ENCODE results near the gene E2F1. TPM values are rescaled to one million over a fixed set of nuclear protein-coding genes. Genes with fewer than 3 reads are reported as not detected.

Gene E2F1
- total RNA-seq, 2 experiments from 2014 or later = 128 to 148 TPM

DNA sequence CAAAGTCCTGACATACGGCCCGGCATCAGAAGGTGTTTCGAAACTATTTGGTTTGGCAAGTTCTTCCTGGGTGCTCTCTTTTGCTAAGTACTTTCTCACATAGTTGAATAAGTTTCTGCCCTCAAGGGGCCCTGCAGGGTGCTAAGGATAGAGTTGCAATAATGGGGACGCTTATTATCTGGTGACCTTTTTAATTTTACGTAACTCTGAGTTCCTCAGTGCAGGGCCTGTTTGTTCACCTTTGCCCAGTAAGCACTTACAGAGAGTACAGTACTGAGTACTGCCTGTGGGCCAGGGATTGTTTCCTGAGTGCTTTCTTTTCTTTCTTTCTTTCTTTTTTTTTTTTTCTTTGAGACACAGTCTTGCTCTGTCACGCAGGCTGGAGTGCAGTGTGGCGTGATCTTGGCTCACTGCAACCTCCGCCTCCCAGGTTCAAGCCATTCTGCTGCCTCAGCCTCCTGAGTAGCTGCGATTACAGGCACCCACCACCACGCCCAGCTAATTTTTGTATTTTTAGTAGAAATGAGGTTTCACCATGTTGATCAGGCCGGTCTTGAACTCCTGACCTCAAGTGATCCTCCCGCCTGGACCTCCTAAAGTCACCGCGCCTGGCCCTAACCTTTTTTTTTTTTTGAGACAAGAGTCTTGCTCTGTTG lies 38.4 kb upstream of the E2F1 start:
- no peak overlapping the region for H3K27ac ChIP-seq (ENCODE audit: low read depth, low read length, poor library complexity, severe bottlenecking)
- intact Hi-C loops (cut with micrococcal nuclease; ENCODE audit: unreplicated experiment) = no loop called here
- no peak for DNase-seq (ENCODE audit: low spot score)
- H3K4me2 ChIP-seq (ENCODE audit: low read length) = no peak overlapping the region
- no TSS peak for BruUV-seq (replicated peaks)
- peaks cover under 1% of the 10 kb centered on the region for H3K4me1 ChIP-seq (ENCODE audit: insufficient read depth, low read length, poor library complexity, severe bottlenecking)
- H3K4me3 ChIP-seq (ENCODE audit: low read depth, low read length, poor library complexity, severe bottlenecking) = no peak overlapping the region
- no peaks in the 10 kb centered on the region for H4K20me1 ChIP-seq (ENCODE audit: insufficient read depth, low read length)
- no peaks in the 10 kb centered on the region for H3K9me2 ChIP-seq (ENCODE audit: insufficient read depth, low read length)
- TF ChIP-seq, protein P1, sequence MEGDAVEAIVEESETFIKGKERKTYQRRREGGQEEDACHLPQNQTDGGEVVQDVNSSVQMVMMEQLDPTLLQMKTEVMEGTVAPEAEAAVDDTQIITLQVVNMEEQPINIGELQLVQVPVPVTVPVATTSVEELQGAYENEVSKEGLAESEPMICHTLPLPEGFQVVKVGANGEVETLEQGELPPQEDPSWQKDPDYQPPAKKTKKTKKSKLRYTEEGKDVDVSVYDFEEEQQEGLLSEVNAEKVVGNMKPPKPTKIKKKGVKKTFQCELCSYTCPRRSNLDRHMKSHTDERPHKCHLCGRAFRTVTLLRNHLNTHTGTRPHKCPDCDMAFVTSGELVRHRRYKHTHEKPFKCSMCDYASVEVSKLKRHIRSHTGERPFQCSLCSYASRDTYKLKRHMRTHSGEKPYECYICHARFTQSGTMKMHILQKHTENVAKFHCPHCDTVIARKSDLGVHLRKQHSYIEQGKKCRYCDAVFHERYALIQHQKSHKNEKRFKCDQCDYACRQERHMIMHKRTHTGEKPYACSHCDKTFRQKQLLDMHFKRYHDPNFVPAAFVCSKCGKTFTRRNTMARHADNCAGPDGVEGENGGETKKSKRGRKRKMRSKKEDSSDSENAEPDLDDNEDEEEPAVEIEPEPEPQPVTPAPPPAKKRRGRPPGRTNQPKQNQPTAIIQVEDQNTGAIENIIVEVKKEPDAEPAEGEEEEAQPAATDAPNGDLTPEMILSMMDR (conservative IDR thresholded peaks at IDR 0.05; ENCODE audit: low read length) = no peak
- TF ChIP-seq EZH2phosphoT487 (IDR thresholded peaks at IDR 0.05; ENCODE audit: borderline replicate concordance, low read depth, low read length) = no peak
- ChIA-PET CTCF (ENCODE audit: unreplicated experiment) (no interaction called here), POLR2A (no interaction called here)
- no peak overlapping the region for H2AFZ ChIP-seq (ENCODE audit: low read length)
- no peaks in the 10 kb centered on the region for H3K79me2 ChIP-seq (ENCODE audit: insufficient read depth, low read depth, low read length)
- no peaks in the 10 kb centered on the region for H3K36me3 ChIP-seq (ENCODE audit: insufficient read depth, low read length)
- no peaks in the 10 kb centered on the region for H3K9me3 ChIP-seq (ENCODE audit: low read length)

DNA sequence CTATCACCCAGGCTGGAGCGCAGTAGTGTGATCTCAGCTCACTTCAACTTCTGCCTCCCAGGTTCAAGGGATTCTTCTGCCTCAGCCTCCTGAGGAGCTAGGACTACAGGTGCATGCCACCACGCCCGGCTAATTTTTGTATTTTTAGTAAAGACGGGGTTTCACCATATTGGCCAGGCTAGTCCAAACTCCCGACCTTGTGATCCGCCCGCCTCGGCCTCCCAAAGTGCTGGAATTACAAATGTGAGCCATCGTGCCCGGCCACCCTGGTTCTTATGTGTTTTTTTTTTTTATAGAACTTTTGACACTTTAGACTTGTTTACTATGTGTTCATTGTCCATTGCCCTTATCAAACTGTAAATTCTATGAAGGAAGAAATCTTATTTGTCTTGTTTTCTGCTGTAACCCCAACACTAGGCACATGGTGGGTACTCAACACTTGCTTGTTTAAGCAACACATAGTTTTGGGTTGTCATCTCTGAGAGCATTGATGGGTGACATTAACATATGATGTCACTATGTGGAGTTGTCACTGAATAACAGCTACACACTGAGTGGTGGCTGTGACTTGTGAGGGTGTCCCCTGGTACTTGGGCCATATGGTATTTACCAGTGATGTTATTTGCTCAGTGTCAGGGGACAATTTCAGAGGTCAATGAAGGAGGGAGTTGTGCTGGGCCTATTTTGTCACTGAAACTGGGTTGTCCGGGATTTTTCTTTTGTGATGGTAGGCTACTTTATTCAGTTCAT lies 35.4 kb upstream of the E2F1 start:
- peaks cover 6% of the 10 kb centered on the region for H3K4me1 ChIP-seq (ENCODE audit: insufficient read depth, low read length, poor library complexity, severe bottlenecking)
- no peaks in the 10 kb centered on the region for H3K9me2 ChIP-seq (ENCODE audit: insufficient read depth, low read length)
- no peak overlapping the region for H2AFZ ChIP-seq (ENCODE audit: low read length)
- no peaks in the 10 kb centered on the region for H4K20me1 ChIP-seq (ENCODE audit: insufficient read depth, low read length)
- intact Hi-C loops (cut with micrococcal nuclease; ENCODE audit: unreplicated experiment) = no loop called here
- no peaks in the 10 kb centered on the region for H3K9me3 ChIP-seq (ENCODE audit: low read length)
- no peak overlapping the region for H3K27ac ChIP-seq (ENCODE audit: low read depth, low read length, poor library complexity, severe bottlenecking)
- H3K4me3 ChIP-seq (ENCODE audit: low read depth, low read length, poor library complexity, severe bottlenecking) = no peak overlapping the region
- no TSS peak for BruUV-seq (replicated peaks)
- DNase-seq (ENCODE audit: low spot score) = no peak
- CTCF ChIA-PET (ENCODE audit: unreplicated experiment) = no interaction called here
- H3K36me3 ChIP-seq (ENCODE audit: insufficient read depth, low read length) = no peaks in the 10 kb centered on the region
- POLR2A ChIA-PET = interaction anchor here (0.6 kb wide), 1 partner anchor 320 kb away, joined by 9 read pairs; no protein-coding TSS in a partner anchor
- no peak overlapping the region for H3K4me2 ChIP-seq (ENCODE audit: low read length)
- TF ChIP-seq, protein P1 (conservative IDR thresholded peaks at IDR 0.05; ENCODE audit: low read length) = no peak
- no peak for TF ChIP-seq EZH2phosphoT487 (IDR thresholded peaks at IDR 0.05; ENCODE audit: borderline replicate concordance, low read depth, low read length)
- no peaks in the 10 kb centered on the region for H3K79me2 ChIP-seq (ENCODE audit: insufficient read depth, low read depth, low read length)

Measured in OCI-LY7 (cell line).